Pancreas (tissue), 10 donors: Measurements from ENCODE around the gene VSIR. TPM values are rescaled to one million over a fixed set of nuclear protein-coding genes. Genes with fewer than 3 reads are reported as not detected.

Experiments
- ATAC-seq, 4 donors: fragments of 200-7000 bp; cut with Tn5 transposase; one replicate each; pipeline versions ENCODE4 v1.8.0 to v1.9.1; 2020; ENCODE audit warnings: mild to moderate bottlenecking in 4 of 4, moderate library complexity in 4 of 4
- DNase-seq, 6 donors: peaks; one replicate each; pipeline ENCODE4 v3.0.0-alpha.2; 2020
- FAIRE-seq: peaks from 2 replicates; lab custom pipeline; 2012; peaks lifted over from hg19 to GRCh38; lab: Jason Lieb, UNC
- H3K27ac ChIP-seq, 4 donors: fragments of 200-600 bp; sonication (generic); 1 replicate in 3 of 4; 2 replicates in 1 of 4; pipeline versions ENCODE4 v1.5.0 to v1.8.0; 2020
- H3K27me3 ChIP-seq, 4 donors: fragments of 200-600 bp; one replicate each; pipeline ENCODE4 v1.8.0; 2021
- H3K36me3 ChIP-seq, 3 donors: fragments of 200-600 bp; sonication (generic) in 1 of 3; one replicate each; pipeline versions ENCODE4 v1.5.0 to v1.8.0; 2020 to 2021
- H3K4me1 ChIP-seq, 3 donors: fragments of 200-600 bp; one replicate each; pipeline ENCODE4 v1.8.0; 2021
- H3K4me3 ChIP-seq, 4 donors: fragments of 200-600 bp; sonication (generic) in 2 of 4; one replicate each; pipeline versions ENCODE4 v1.5.0 to v1.8.0; 2020 to 2021
- H3K9me3 ChIP-seq, 4 donors: fragments of 200-600 bp; one replicate each; pipeline ENCODE4 v1.8.0; 2021
- WGBS, 2 donors: extraction: QIAGEN DNeasy Blood & Tissue Kit; methylation state at CpG; one replicate each; pipeline ENCODE4 v1.1.7; 2013; 5-methylcytosine and 5-hydroxymethylcytosine counted together
- intact Hi-C, 3 donors: fragments of 100-400 bp; cut with DNase I; formaldehyde crosslinking; loops; one replicate each; pipeline versions ENCODE4 v1.11.1 to v1.14.2; 2022
- polyA plus RNA-seq, 2 donors: library from polyadenylated mRNA; stranded (reverse); fragments of 200-250 nt; gene quantifications; one replicate each; pipeline ENCODE4 v1.2.3, GENCODE V29; 2013
- total RNA-seq, 6 donors: library from RNA; stranded (reverse); fragmentation: NEBNext Ultra II Directional in 4 of 6; extraction: Animal tissue kit (Norgen Biotek cat#: 25700) in 4 of 6; gene quantifications; one replicate each; pipeline versions ENCODE4 v1.2.1 to v1.2.4, GENCODE V29; 2021 to 2023
- TF ChIP-seq, protein P1 (sequence below), 4 donors: fragments of 200-600 bp; sonication (generic) in 3 of 4; IDR thresholded peaks; one replicate each; pipeline versions ENCODE4 v1.5.0 to v1.8.0; 2021; ENCODE audit warnings: antibody characterized with exemption in 4 of 4
- donor health status: healthy with polysubstance abuse.
- donor health status: DM: no; HTN: no; CAD: no; lungs with moderate emphysema.
- donor health status: DM: no; HTN: no; CAD: no.
- donor health status: control.
- donor health status: control.
- donor health status: Bipolar disorder and iron deficiency.
- donor health status: DM: yes; HTN: yes; CAD: no.
- donor health status: DM: no; HTN: no; CAD: no.
- donor health status: DM: no; HTN: no; CAD: no.
- donor health status: DM: yes; HTN: yes; CAD: no.

The VSIR gene
- total and polyA plus RNA-seq, 8 donors, result 3.7 to 27.6 (median 9.3) TPM

DNA sequence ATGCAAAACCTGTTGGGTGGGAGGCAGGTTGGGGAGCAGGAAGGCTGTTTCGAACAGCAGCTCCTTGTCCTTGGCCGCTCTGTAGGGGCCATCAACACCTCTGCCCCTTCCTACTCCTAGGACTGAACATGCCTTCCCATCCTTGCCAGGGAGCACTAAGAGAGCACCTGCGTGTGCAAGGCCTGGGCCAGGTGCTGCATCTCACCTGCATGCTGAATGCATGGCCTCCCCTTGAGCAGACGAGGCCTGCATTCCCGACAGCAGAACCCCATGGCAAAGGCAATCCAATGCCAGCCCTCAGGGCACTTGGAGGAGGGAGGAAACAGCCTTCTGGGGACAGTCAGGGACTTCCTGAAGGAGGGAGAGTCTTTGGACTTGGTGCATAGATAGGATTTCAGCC lies 11.0 kb downstream of the VSIR start:
- ATAC-seq, result no peak
- no peaks in the 10 kb centered on the region for H3K9me3 ChIP-seq
- no peaks in the 10 kb centered on the region for H3K36me3 ChIP-seq
- intact Hi-C loops, result no loop called here
- TF ChIP-seq, protein P1, sequence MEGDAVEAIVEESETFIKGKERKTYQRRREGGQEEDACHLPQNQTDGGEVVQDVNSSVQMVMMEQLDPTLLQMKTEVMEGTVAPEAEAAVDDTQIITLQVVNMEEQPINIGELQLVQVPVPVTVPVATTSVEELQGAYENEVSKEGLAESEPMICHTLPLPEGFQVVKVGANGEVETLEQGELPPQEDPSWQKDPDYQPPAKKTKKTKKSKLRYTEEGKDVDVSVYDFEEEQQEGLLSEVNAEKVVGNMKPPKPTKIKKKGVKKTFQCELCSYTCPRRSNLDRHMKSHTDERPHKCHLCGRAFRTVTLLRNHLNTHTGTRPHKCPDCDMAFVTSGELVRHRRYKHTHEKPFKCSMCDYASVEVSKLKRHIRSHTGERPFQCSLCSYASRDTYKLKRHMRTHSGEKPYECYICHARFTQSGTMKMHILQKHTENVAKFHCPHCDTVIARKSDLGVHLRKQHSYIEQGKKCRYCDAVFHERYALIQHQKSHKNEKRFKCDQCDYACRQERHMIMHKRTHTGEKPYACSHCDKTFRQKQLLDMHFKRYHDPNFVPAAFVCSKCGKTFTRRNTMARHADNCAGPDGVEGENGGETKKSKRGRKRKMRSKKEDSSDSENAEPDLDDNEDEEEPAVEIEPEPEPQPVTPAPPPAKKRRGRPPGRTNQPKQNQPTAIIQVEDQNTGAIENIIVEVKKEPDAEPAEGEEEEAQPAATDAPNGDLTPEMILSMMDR (IDR thresholded peaks at IDR 0.05), result no peak
- H3K27me3 ChIP-seq, result no peaks in the 10 kb centered on the region
- no peak overlapping the region for H3K27ac ChIP-seq
- 84 to 87% methylated on average over 5 of the region's 5 CpGs for WGBS, 2 donors
- no peak overlapping the region for H3K4me3 ChIP-seq
- peak in 1 of 6 donors; percentile 23 for DNase-seq
- H3K4me1 ChIP-seq, result peaks cover 0 to 8% (median 0%) of the 10 kb centered on the region in 3 donors
- no peak for FAIRE-seq

DNA sequence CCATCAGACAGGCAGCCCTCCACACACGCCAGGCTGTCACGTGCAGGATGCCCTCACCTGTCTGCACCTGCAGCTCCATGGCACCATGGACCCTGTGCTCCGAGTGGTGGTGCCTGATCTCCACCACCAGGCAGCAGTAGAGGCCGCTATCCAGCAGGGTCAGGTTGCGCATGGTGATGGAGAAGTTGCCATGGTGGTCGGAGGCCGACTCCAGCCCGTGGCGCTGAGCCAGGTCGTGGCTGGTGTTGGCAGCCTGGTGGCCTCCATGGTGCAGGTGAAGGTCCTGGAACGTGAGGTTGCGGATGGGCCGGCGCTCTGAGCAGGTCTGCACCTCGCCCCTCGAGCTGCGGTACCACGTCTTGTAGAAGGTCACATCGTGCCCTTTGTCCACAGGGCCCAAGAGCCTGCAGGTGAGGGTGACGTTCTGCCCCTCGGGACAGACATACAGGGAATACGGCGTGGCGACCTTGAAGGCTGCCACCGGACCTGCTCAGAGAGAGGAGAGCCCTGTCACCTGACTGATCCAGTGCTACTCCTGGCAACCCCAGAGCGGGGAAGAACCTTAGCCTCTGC lies 11.7 kb downstream of the VSIR start:
- Histone ChIP-seq H3K36me3 (no peaks in the 10 kb centered on the region), H3K27me3 (no peaks in the 10 kb centered on the region), H3K4me1 (peaks cover 0 to 3% (median 0%) of the 10 kb centered on the region in 3 donors), H3K27ac (no peak overlapping the region), H3K9me3 (no peaks in the 10 kb centered on the region), H3K4me3 (no peak overlapping the region)
- intact Hi-C loops, result no loop called here
- ATAC-seq, result no peak
- peak in 1 of 6 donors; percentile 56 for DNase-seq
- no peak for FAIRE-seq
- 73 to 84% methylated on average over 26 of the region's 26 CpGs for WGBS, 2 donors
- TF ChIP-seq, protein P1 (IDR thresholded peaks at IDR 0.05), result no peak

DNA sequence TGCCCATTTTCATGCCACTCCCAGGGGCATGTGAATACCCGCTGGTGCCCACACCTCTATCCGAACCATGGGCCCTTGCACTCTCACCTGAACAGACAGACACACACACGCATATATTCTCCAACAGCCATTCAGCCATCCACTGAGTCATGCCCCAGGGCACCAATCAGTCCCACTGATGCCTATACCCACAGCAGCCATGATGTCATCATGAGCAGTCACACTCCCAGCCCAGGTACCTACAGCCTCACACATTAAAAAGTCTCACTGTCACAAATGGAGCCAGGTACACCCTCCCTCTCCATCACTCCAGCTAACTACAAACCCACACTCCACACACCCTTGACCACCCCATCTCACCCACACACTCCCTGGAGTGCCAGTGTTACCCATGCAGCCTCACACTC lies 12.2 kb downstream of the VSIR start:
- Histone ChIP-seq H3K27ac (no peak overlapping the region), H3K4me1 (peaks cover 0 to 3% (median 0%) of the 10 kb centered on the region in 3 donors), H3K36me3 (no peaks in the 10 kb centered on the region), H3K9me3 (no peaks in the 10 kb centered on the region), H3K4me3 (no peak overlapping the region), H3K27me3 (no peaks in the 10 kb centered on the region)
- DNase-seq, result peak in 1 of 6 donors; percentile 26
- FAIRE-seq, result no peak
- TF ChIP-seq, protein P1 (IDR thresholded peaks at IDR 0.05), result no peak
- WGBS, 2 donors, result 86 to 90% methylated on average over 3 of the region's 3 CpGs
- ATAC-seq, result no peak
- intact Hi-C loops, result no loop called here

DNA sequence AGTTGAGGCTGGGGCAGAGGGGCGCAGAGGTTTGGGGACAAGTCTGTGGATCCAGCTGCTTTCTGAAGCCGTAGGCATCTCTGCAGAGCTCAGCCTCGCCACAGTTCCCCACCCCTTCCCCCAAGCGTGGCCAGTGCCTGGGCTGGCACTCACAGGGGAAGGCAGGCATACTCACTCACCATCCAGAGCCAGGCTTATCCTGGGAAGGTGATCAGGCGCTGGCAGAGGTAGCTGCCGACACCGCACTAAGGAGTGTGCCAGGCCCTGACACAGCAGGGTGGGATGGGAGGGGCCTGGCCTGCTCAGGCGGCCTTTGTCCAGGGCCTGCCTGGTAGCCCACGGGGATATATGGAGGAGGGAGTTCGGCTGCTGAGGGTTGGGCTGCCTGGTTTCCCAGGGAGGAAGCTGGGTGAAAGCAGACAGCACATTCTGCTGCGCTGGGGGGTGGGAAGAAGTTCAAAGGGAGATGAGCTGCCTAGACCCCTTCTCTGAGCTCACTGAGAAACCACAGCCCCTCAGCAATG lies 15.9 kb downstream of the VSIR start:
- Histone ChIP-seq H3K4me1 (no peaks in the 10 kb centered on the region), H3K4me3 (no peak overlapping the region), H3K9me3 (no peaks in the 10 kb centered on the region), H3K36me3 (peaks cover 0 to 7% (median 0%) of the 10 kb centered on the region in 3 donors), H3K27me3 (no peaks in the 10 kb centered on the region), H3K27ac (no peak overlapping the region)
- intact Hi-C loops, result no loop called here
- DNase-seq (peak in 1 of 6 donors; percentile 33), FAIRE-seq (no peak), ATAC-seq (peak in 3 of 4 donors; percentile 7 to 30 (median 15))
- TF ChIP-seq, protein P1 (IDR thresholded peaks at IDR 0.05), result no peak
- 60 to 65% methylated on average over 11 of the region's 11 CpGs for WGBS, 2 donors
